HepG2 (cell line): ENCODE measurements around the gene SPDYE16. TPM values are rescaled to one million over a fixed set of nuclear protein-coding genes. Genes with fewer than 3 reads are reported as not detected.
A peak's percentile ranks its signal among the peaks of the same experiment; 100 is the strongest.

ENCODE experiments used
- AGO2 ChIP-seq: fragments of 200-400 bp; formaldehyde crosslinking; optimal IDR thresholded peaks from 2 replicates; pipeline ENCODE3; 2017; ENCODE audit warnings: mild to moderate bottlenecking, low read depth, low read length, moderate library complexity
- CENPT ChIP-seq: sonication (generic); formaldehyde crosslinking; IDR thresholded peaks from 2 replicates; pipeline ENCODE4 v1.8.0; 2022; ENCODE audit warnings: low read depth, mild to moderate bottlenecking, moderate library complexity, missing genetic modification reagents
- DNMT1 ChIP-seq: sonication (generic); formaldehyde crosslinking; IDR thresholded peaks from 2 replicates; pipeline ENCODE4 v1.5.1; 2020; ENCODE audit warnings: mild to moderate bottlenecking, missing genetic modification reagents
- GPBP1L1 ChIP-seq: sonication (generic); formaldehyde crosslinking; IDR thresholded peaks from 2 replicates; pipeline ENCODE4 v1.5.0; 2020; ENCODE audit warnings: mild to moderate bottlenecking, missing genetic modification reagents
- IRX3 ChIP-seq: sonication (generic); formaldehyde crosslinking; IDR thresholded peaks from 2 replicates; pipeline ENCODE4 v1.8.1; 2023; ENCODE audit warnings: mild to moderate bottlenecking, low read depth, missing genetic modification reagents, borderline replicate concordance
- JUND ChIP-seq: sonication (generic); formaldehyde crosslinking; IDR thresholded peaks from 2 replicates; pipeline ENCODE4 v1.8.0; 2022; ENCODE audit warnings: mild to moderate bottlenecking, missing genetic modification reagents
- NFYB ChIP-seq: sonication (generic); formaldehyde crosslinking; IDR thresholded peaks from 2 replicates; pipeline ENCODE4 v1.4.0; 2020; ENCODE audit warnings: missing genetic modification reagents
- NR2F1 ChIP-seq, 2 experiments: fragments of 450-650 bp in 1 of 2; formaldehyde crosslinking in 1 of 2; IDR thresholded peaks; 2 replicates each; pipeline versions ENCODE4 v1.5.0 to v1.6.1; 2016 to 2020; ENCODE audit warnings: mild to moderate bottlenecking in 1 of 2, missing compliant biosample characterization in 1 of 2, missing genetic modification reagents in 1 of 2, moderate library complexity in 1 of 2
- PITX1 ChIP-seq: sonication (generic); formaldehyde crosslinking; IDR thresholded peaks from 2 replicates; pipeline ENCODE4 v1.5.1; 2020; ENCODE audit warnings: mild to moderate bottlenecking, missing genetic modification reagents
- TEAD3 ChIP-seq: optimal IDR thresholded peaks from 2 replicates; pipeline ENCODE3; 2016; ENCODE audit warnings: borderline replicate concordance
- ZBTB43 ChIP-seq: sonication (generic); formaldehyde crosslinking; conservative IDR thresholded peaks from 2 replicates; pipeline ENCODE4 v1.4.0; 2020; ENCODE audit warnings: missing genetic modification reagents
- ZFX ChIP-seq: sonication (generic); formaldehyde crosslinking; IDR thresholded peaks from 2 replicates; pipeline ENCODE4 v1.4.0; 2020; ENCODE audit warnings: mild to moderate bottlenecking, low read depth, missing genetic modification reagents, moderate library complexity
- ZIK1 ChIP-seq: sonication (generic); formaldehyde crosslinking; IDR thresholded peaks from 2 replicates; pipeline ENCODE4 v1.5.0; 2020; ENCODE audit warnings: mild to moderate bottlenecking, low read depth, missing genetic modification reagents, borderline replicate concordance
- ZMYM3 ChIP-seq: sonication (generic); formaldehyde crosslinking; IDR thresholded peaks from 2 replicates; pipeline ENCODE4 v1.5.1; 2020; ENCODE audit warnings: mild to moderate bottlenecking, missing genetic modification reagents
- ZNF407 ChIP-seq: sonication (generic); formaldehyde crosslinking; IDR thresholded peaks from one replicate; pipeline ENCODE4 v1.5.1; 2020; ENCODE audit warnings: mild to moderate bottlenecking, missing genetic modification reagents; ENCODE audit errors: not compliant biosample characterization
- ZNF850 ChIP-seq: sonication (generic); formaldehyde crosslinking; conservative IDR thresholded peaks from 2 replicates; pipeline ENCODE4 v1.9.0; 2021; ENCODE audit warnings: mild to moderate bottlenecking, missing genetic modification reagents
- ZSCAN21 ChIP-seq: sonication (generic); formaldehyde crosslinking; IDR thresholded peaks from 2 replicates; pipeline ENCODE4 v1.8.0; 2022; ENCODE audit warnings: mild to moderate bottlenecking, missing genetic modification reagents, moderate library complexity, borderline replicate concordance
- polyA plus RNA-seq, 8 experiments: library from polyadenylated mRNA; depleted of rRNA in 3 of 8; stranded (reverse) in 7 of 8; unstranded in 1 of 8; fragments of >200 nt; fragmentation: Illumina TruSeq in 4 of 8; extraction: Trizol in 4 of 8; gene quantifications; 2 replicates each; pipeline versions ENCODE4 v1.2.1 to v1.2.3, GENCODE V29; 2011 to 2016; ENCODE audit warnings: low read depth in 4 of 8, missing spikeins in 1 of 8, mixed read lengths in 1 of 8; ENCODE audit not compliant: insufficient read depth in 1 of 8
- total RNA-seq, 5 experiments: library from RNA; depleted of rRNA; stranded (reverse); fragments of >200 nt; fragmentation: Illumina TruSeq; extraction: Trizol; gene quantifications; 2 replicates each; pipeline ENCODE4 v1.2.3, GENCODE V29; 2016; ENCODE audit warnings: low read depth in 1 of 5

The SPDYE16 gene
- total and polyA plus RNA-seq, 2 of the 13 experiments (the other 11 are each of a cell fraction or from before 2014, with no cell fraction given): 0.11 TPM; not detected in 1

- TF ChIP-seq ZNF407 (CRISPR knock-in tag): peak; percentile 62
- peak in 1 of 2 experiments; percentile 41; a peak in 1 of 4 replicates for TF ChIP-seq NR2F1 (CRISPR knock-in tag; IDR thresholded peaks at IDR 0.05)
- TF ChIP-seq AGO2: no peak
- TF ChIP-seq ZBTB43 (CRISPR knock-in tag): 0 out of 2 replicates have a peak, but pooled peaks have one; percentile 17
- peak; percentile 65; the same call in 1 of the 2 replicates for TF ChIP-seq ZSCAN21
- TF ChIP-seq IRX3: no peak
- peak; percentile 35; the same call in 1 of the 2 replicates for TF ChIP-seq PITX1 (CRISPR knock-in tag)
- peak; percentile 71; the same call in 1 of the 2 replicates for TF ChIP-seq ZMYM3 (CRISPR knock-in tag)
- TF ChIP-seq CENPT (CRISPR knock-in tag): 0 out of 2 replicates have a peak, but pooled peaks have one; percentile 53
- 0 out of 2 replicates have a peak, but pooled peaks have one; percentile 49 for TF ChIP-seq JUND (CRISPR knock-in tag)
- no peak for TF ChIP-seq ZNF850 (CRISPR knock-in tag)
- TF ChIP-seq GPBP1L1: no peak
- peak; percentile 75 for TF ChIP-seq ZFX (CRISPR knock-in tag)
- no peak for TF ChIP-seq NFYB (CRISPR knock-in tag)
- TF ChIP-seq ZIK1 (CRISPR knock-in tag): peak; percentile 93; the same call in 1 of the 2 replicates
- TF ChIP-seq DNMT1 (CRISPR knock-in tag): peak; percentile 73; the same call in 1 of the 2 replicates
- TF ChIP-seq TEAD3 (CRISPR knock-in tag): peak; percentile 74
Observed at GRCh38 chr7:76515999-76516443, 27.1 kb downstream of the SPDYE16 start (continued).
